IPS-NIHi7 (cell line): ENCODE measurements around the gene OR7A5.
"Not testable (repeated sequence)": the region's sequence is repeated elsewhere in the genome, so short reads cannot be mapped to it uniquely, and the experiment has no call there.

Experiments
- DNase-seq: peaks from one replicate; pipeline ENCODE4 v3.0.0; 2012; ENCODE audit warnings: mixed read lengths; ENCODE audit errors: extremely low spot score

OR7A5 gene

DNA sequence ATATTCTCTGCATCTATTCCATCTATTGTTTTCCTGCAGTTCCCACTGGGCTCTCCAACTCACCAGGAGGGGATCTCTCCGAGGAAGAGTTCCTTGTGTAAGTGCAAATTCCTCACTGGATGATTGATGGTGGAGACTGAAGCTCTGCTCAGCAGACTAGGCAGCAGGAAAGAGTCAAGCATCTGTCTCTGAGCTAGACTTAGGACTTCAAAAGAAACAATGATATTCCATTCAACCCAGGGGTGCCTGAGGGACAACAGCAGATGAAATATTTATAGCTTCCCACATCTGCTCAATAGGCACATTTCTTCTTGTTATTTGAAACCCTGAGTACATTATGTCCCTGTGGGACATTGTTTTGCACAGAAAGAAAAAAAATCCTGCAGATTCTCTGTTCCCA lies at the start of gene OR7A5, which contains the start of gene OR7C1:
OR7A5 (minus strand) TSS at position 175 of the 400 bp plus-strand sequence. CDS start 6,944 bp downstream, outside the sequence.
OR7C1 (minus strand) TSS at position 175 of the 400 bp plus-strand sequence. CDS start 35,049 bp downstream, outside the sequence.
- DNase-seq: no peak

DNA sequence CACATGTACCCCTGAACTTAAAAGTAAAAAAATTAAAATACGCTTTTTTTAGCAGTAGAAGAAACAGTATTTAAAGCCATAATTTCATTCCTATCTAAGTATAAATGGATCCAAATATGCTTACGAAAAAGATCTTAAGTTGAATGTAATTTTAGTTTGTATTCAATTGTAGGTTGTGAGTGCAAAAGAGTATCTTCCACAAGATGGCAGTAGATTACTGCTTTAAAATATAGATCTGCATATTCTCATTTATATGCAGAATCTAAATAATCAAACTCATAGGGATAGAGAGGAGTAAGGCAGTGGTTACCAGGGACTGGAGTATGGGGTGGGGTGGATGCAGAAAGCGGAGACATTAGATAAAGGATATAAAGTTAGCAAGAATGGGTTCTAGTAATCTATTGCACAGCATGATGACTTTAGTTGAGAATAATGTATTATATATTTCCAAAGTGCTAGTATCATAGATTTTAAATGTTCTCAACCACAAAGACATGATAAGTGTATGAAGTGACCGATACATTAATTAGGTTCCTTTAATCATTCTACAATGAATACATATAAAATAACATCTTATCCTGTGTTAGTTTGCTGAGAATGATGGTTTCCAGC lies 36.7 kb upstream of the OR7A5 start:
- DNase-seq: no peak

DNA sequence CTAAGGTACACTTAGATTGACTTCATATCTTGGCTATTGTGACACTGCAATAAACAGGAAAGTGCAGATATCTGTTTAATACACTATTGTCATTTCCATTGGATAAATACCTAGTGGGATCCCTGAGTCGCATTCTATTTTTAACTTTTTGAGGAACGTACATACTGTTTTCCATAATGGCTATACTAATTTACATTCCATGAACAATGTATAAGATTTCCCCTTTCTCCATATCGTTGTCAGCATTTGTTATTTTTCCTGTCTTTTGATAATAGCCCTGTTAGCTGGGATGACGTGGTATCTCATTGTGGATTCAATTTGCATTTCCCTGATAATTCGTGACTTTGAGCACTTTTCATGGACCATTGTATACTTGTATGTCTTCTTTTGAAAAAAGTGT lies 33.5 kb upstream of the OR7A5 start:
- DNase-seq: no peak

DNA sequence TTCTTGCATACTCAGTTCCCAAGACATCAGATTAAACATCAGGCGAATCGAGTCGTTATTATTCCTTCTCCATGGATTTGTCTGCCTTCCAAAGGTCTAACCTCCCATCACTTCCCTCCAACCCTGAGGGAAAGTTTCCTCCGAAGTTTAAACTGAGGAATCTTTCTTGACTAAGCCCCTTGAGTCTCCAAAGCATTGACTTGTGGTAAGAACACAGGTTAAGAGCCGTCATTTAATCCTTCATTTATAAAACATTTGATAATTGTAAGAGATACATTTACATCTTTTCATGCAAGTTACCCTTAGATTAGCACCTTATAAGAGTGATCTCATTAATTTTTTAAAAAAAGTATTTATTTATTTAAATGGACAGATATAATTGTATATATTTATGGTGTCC lies 13.8 kb upstream of the OR7A5 start, which contains the start of gene OR7A10:
OR7A10 (minus strand) TSS at position 101 of the 400 bp plus-strand sequence. CDS start 7,045 bp downstream, outside the sequence.
- no peak for DNase-seq

DNA sequence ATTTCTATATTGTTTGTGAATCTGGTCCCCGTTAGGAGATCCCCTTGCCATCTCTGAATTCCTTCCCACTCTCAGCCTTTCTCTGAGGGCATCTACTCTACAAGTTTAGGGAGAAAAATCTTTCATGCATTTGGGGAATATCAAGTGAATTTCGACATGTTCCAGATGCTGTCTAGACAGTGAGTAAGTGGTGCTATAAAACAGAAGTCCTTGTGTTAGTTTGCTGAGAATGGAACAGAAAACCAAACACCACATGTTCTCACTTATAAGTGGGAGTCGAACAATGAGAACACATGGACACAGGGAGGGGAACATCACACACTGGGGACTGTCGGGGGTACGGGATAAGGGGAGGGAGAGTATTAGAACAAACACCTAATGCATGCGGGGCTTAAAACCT lies 8.6 kb upstream of the OR7A5 start:
- no peak for DNase-seq

DNA sequence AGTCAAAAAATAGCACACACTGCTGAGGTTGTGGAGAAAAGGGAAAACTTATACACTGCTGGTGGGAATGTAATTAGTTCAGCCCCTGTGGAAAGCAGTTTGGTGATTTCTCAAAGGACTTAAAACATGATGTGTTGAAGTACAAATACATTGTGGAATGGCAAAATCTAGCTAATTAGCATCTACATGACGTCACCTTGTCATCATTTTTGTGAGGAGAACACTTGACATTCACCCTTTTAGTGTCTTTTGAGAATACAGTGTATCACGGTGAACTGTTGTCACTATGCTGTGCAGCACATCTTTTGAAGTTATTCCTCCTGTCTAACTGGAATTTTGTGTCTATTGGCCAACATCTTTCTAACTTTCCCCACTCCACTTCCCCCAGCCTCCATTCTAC lies 8.2 kb upstream of the OR7A5 start:
- no peak for DNase-seq

DNA sequence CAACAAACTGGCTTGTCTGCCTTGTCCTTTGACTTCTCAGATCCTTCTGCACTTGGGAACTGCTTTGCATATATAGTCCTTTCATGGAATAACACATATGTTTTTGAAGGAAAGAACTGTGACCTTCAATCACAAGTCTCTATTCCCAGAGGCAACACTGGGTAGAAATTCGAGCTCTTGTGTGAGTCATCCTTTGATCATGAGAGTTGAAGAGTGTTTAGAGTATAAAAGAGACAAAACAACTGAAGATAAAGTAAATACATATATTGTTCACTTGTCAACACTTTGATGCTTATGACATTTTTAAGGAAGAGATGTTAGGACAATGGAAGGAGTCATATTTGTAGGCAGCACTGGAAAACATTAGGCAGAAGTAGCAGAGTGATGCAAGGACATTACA lies 5.2 kb upstream of the OR7A5 start:
- no peak for DNase-seq

DNA sequence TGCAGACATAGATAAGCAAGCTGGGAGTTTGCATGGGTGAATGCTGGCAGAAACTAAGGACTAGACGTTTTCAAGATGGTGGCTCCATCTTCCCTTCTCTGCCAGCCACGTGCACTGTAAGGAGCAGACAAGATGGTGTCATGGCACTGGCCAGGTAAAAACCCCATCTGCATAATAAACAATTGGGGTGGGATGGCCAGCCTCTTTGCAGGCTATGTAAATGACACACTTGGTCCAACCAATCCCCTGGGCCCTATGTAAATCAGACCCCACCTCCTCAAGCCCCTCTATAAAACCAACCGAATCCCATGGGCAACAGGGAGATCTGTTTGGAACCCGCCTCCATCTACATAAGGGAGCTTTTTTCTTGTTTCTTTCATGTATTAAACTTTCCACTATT lies 2.4 kb upstream of the OR7A5 start:
- no peak for DNase-seq

DNA sequence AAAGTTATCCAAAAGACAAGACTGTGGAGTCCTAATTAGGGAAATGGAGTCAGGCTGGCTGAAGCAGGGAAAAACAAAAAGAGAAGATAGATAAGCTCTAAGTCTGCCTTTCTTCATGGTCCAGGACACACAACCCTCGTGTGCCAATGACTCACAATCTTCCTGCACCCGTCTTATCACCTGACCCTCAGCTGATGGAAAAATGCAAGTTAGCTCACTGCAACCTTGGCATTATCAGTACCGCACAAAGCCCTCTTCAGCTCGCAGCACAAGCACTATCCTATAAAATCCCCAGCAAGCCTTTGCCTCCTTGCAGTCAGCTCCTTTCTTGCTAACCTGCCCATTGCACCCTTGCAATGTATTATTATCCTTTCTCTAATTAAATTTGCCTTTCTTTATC lies 4.3 kb downstream of the OR7A5 start:
- DNase-seq: no peak

DNA sequence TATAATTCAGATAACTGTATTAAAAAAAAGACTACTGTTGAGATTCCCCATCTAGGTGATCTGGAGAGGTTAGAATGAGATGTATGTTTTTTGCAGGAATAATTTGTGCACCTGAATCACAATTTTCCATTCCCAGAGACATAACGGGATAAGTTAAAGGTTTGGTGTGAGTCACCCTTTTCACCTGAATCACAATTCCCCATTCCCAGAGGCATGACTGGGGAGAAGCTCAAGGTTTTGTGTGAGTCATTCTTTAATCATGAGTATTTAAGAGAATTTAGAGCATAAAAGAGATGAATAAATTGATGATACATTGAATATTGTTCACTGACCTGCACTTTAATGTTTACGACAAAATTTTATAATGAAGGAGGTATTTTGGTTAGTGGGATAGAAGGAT lies 9.0 kb downstream of the OR7A5 start:
- no peak for DNase-seq

DNA sequence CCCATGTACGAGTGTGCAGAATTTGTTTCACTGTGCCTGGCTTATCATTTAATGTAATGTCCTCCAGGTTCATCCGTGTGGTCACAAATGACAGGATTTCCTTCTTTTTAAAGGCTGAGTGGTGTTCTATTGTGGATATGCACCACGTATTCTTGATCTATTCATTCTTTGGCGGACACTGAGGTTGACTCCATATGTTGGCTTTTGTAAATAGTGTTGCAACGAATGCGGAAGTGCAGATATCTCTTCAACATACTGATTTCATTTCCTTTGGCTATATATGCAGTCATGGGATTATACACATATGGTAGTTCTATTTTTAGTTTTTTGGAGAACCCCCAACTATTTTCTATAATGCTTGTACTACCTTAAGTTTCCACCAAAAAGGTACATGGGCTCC lies 13.0 kb downstream of the OR7A5 start:
- DNase-seq: no peak

DNA sequence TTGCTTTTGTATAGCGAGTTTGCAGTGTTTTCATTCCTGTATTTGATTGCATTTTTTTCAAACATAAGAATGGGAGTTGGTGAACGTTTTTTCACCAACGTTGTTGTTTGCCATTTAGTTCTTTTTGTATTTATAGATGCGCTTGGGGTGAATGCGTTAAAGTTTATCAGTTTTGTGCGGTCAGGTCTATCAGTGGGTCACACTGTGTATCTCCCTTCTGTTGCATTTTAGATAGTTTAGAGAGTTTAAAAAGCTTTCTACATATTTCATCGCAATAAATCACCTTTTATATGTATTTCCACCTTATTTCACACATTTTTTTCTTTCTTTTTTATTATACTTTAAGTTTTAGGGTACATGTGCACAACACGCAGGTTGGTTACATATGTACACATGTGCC lies 16.4 kb downstream of the OR7A5 start:
- DNase-seq: no peak

DNA sequence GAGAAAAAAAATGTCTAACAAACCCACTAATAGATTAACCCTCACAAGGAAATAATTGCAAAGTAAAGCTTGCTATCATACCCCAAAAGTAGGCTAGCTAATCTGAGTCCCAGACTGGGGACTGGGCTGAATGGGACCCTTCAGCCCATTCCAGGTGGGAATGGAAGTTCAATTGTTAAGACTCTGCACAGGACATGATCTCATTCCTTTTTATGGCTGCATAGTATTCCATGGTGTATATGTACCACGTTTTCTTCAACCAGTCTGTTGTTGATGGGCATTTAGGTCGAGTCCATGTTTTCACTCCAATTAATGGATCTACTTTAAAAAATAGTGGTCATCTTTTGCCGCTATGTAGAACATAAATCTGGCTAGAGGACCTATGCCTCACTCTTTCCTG lies 17.9 kb downstream of the OR7A5 start:
- no peak for DNase-seq

DNA sequence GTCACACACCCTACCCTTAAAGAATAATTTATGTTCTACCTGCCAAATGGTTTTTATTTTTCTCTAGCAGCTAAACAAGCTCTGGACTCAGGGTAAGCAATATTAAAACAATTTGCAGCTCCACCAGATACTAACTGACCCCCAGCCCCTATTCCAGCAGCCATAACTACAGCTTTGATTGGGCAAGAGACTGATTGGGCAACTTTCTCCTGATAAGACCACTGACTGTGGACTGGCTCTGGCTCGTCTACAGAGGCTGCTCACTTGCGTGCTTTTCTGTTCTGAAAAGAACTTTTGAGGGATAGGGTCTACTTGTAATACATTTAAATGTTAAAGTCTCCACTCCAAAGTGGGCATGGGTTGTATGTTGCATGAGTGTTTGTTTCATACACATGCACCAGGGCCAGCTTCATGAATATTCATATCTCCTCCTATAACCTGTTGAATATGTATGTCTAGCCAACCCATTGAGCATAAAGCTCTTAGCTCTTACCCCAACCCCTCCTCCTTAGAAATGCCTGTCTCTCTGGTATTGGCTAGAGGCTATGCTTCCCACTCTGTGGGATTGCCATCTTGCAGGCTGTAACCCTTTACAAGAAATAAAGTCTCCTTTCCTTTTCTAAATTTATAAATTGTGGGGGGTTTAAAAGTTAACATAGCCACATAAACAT lies 19.9 kb downstream of the OR7A5 start:
- DNase-seq: no peak

DNA sequence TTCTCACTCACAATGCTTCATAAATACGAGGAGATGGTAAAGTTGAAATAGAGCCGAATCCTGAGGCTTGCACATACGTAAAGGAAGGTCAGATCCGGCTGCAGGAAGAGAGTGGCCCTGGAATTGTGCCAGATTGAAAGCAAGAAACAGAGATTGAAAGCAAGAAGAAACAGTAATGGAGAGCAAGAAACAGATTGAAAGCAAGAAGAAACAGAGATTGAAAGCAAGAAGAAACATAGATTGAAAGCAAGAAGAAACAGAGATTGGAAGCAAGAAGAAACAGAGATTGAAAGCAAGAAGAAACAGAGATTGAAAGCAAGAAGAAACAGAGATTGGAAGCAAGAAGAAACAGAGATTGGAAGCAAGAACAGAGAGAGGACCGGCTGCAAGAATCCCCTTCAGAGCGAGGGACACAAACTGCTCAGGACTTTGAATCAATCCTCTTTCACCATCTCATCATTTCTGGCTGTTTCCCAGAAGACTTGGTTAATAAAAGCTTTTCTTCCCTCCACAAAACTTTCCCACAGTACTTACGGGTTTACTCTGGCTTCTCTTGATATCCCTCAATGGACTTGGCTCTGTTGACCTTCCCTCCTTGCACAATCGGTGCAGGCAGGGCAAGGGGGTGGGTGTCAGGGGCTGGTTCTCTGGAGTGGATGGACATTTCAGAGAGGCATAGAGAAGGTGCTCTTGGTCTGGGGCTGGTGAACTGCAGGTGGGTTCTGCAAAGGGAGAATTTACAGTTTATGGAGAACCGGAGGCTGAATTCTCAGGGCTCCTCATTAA lies 25.5 kb downstream of the OR7A5 start:
- no peak for DNase-seq

DNA sequence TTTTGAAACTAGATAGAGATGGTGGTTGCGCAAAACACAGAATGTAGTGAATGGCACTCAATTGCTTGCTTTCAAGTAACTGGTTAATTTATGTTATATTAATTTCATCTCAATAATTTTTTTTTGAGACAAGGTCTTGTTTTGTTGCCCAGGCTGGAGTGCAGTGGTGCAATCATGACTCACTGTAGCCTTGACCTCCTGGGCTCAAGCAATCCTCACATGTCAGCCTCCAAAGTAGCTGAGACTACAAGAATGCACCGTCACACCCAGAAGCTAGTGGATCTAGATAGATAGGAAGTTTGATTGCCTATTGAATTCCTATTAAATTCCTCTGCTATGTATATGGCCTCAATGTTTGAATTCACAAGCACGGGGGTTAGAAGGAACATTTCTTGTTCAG lies 30.2 kb downstream of the OR7A5 start:
- no peak for DNase-seq

DNA sequence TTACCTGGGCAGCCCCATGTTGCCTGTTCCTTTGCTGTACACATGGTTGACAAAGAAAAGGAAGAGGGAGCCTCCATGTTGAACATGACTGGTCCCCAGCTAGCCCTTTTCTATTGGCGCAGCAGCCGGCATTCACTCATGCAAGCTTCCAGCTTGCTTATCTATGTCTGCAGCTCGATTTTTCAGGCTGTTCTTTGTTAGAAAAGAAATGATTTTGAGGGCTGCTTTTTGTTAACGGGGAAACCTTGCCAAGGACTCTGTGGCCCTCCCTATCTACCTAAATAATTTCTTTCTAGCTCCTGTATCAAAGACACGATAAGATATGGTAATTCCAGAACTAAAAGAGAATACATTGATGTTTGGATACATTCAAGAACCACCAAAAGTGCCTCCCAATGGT lies 36.2 kb downstream of the OR7A5 start:
- DNase-seq: no peak

DNA sequence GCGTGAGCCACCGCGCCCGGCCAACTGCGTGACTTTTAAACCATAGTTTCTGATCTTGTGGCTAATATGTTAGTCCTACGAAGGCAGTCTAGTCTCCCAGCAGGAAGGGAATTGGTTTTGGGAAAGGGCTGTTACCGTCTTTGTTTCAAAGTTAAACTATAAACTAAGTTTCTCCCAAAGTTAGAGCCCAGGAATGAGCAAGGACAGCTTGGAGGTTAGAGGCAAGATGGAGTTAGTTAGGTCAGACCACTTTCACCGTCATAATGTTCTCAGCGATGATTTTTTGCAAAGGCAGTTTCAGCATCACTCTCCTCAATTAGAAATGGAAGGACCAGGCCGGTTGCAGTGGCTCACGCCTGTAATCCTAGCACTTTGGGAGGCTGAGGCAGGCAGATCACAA lies 39.0 kb downstream of the OR7A5 start:
- no peak for DNase-seq

DNA sequence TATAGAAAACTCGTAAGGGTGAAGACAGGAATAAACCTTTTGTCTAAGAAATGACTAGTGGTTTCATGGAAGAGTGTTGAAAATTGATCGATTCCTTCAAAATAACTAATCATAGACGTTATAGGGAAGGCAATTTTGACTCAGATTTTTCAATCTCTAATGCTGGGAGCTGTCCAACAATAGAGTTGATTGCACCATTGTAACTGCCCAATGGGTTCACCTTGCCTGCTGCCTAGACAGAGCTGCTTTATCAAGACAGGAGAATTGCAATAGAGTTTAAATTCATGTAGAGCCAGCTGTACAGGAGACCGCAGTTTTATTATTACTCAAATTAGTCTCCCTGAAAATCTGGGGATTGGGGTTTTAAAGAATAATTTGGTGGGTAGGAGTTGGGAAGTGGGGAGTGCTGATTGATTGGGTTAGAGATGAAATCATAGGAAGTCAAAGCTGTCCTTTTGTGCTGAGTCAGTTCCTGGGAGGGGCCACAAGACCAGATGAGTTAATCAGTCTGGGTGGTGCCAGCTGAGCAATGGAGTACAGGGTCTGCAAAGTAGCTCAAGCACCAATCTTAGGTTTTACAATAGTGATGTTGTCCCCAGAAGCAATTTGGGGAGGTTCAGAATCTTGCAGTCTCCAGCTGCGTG lies 39.8 kb downstream of the OR7A5 start:
- no peak for DNase-seq

DNA sequence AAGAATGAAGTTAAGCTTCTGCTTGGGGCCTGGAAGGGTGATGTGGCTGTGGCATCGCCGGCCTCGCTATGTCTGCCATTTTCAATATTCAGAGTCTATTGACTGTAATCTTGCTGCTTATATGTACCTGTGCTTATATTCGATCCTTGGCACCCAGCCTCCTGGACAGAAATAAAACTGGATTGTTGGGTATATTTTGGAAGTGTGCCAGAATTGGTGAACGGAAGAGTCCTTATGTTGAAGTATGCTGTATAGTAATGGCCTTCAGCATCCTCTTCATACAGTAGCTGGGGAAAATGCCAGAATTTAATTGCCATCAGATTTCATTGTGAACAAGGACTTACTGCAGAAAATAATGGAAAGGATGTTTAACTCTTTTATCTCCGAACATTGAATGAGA lies 42.7 kb downstream of the OR7A5 start:
- not testable (repeated sequence) for DNase-seq

DNA sequence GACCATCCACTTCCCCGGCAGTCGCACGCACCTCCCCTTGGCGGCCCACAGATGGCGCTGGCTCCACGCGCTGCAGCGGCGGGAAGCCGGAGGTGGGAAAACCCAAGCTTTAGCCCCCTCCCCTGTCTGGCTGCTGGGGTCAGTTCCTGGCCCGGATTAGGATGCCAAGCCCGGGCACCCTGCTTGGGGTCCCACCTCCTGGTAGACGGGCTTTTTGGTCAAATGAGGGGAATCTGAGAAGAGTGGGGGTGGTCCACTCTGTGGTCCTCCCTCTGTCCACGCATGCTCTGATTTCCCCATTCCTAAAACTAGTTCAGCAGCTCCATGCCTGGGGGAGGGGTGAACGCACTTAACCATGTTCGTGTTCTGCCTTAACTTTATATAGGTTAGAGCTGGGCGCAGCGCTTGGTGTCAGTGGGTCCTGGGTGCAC lies 48.5 kb downstream of the OR7A5 start:
- peak; percentile 83 for DNase-seq

DNA sequence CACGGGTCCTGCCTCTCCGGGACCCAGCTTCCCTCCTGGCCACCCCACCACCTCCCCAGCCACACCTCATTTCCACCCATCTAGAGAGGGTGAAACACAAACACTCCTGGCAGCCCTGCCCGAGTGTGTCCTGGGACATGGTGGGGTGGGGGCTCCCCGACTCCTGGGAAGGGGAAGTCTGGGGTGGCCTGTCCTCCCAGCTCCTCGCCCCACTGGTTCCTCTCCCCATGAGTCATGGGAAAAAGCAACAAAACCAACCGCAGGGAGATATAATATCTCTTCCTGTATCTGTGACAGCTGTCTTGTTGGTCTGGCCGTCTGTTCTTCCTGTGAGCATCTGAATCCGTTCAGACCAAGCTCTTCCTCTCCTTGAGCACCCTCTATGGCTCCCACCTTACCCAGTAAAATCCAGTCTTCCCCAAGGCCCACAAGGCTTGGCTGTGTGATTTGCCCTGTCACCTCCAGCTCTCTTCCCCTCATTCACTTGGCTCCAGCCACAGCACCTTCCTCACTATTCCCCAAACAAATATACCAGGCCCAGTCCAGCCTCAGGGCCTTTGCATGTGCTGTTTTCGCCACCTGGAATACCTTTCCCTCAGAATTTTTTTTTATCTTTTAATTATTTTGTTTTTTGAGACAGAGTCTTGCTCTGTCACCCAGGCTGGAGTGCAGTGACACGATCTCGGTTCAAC lies 49.7 kb downstream of the OR7A5 start:
- not testable (repeated sequence) for DNase-seq
